ENCODE data around the gene CCDC85A. TPM values are rescaled to one million over a fixed set of nuclear protein-coding genes. Genes with fewer than 3 reads are reported as not detected.
A peak's percentile ranks its signal among the peaks of the same experiment; 100 is the strongest.

Gene CCDC85A
- total RNA-seq, 2 donors from 2014 or later, result 2.4 to 5.0 TPM

- H3K9me3 ChIP-seq, result no peaks in the 10 kb centered on the region
- H3K36me3 ChIP-seq, result no peaks in the 10 kb centered on the region
- no peaks in the 10 kb centered on the region for H3K27me3 ChIP-seq
- H3K4me1 ChIP-seq, result peaks cover 0 to 22% of the 10 kb centered on the region in 2 donors
- TF ChIP-seq, protein P1, sequence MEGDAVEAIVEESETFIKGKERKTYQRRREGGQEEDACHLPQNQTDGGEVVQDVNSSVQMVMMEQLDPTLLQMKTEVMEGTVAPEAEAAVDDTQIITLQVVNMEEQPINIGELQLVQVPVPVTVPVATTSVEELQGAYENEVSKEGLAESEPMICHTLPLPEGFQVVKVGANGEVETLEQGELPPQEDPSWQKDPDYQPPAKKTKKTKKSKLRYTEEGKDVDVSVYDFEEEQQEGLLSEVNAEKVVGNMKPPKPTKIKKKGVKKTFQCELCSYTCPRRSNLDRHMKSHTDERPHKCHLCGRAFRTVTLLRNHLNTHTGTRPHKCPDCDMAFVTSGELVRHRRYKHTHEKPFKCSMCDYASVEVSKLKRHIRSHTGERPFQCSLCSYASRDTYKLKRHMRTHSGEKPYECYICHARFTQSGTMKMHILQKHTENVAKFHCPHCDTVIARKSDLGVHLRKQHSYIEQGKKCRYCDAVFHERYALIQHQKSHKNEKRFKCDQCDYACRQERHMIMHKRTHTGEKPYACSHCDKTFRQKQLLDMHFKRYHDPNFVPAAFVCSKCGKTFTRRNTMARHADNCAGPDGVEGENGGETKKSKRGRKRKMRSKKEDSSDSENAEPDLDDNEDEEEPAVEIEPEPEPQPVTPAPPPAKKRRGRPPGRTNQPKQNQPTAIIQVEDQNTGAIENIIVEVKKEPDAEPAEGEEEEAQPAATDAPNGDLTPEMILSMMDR (IDR thresholded peaks at IDR 0.05), result no peak
- H3K4me3 ChIP-seq, result peak overlapping the region; percentile 53 to 70
- H3K27ac ChIP-seq, result peak overlapping the region; percentile 41 to 70
- no peak for DNase-seq (ENCODE audit: low spot score)
Observed at GRCh38 chr2:56185101-56185581, 1.4 kb downstream of the CCDC85A start.

GRCh38 chr2:56185582-56186046 is 1.8 kb downstream of the CCDC85A start:
- Histone ChIP-seq H3K36me3 (no peaks in the 10 kb centered on the region), H3K9me3 (no peaks in the 10 kb centered on the region), H3K4me1 (peaks cover 0 to 22% of the 10 kb centered on the region in 2 donors), H3K4me3 (peak overlapping the region; percentile 53 to 70), H3K27me3 (no peaks in the 10 kb centered on the region), H3K27ac (peak overlapping the region; percentile 41 to 70)
- DNase-seq (ENCODE audit: low spot score), result peak; percentile 65
- TF ChIP-seq, protein P1 (IDR thresholded peaks at IDR 0.05), result no peak

GRCh38 chr2:56191617-56192016 is 7.8 kb downstream of the CCDC85A start:
- no peak for DNase-seq (ENCODE audit: low spot score)
- no peak overlapping the region for H3K4me3 ChIP-seq

GRCh38 chr2:56192664-56193305 is 9.0 kb downstream of the CCDC85A start:
- H3K9me3 ChIP-seq, result no peaks in the 10 kb centered on the region
- TF ChIP-seq, protein P1 (IDR thresholded peaks at IDR 0.05), result no peak
- H3K4me1 ChIP-seq, result no peaks in the 10 kb centered on the region
- H3K27me3 ChIP-seq, result no peaks in the 10 kb centered on the region
- H3K27ac ChIP-seq, result no peak overlapping the region
- H3K4me3 ChIP-seq, result no peak overlapping the region
- no peak for DNase-seq (ENCODE audit: low spot score)
- H3K36me3 ChIP-seq, result no peaks in the 10 kb centered on the region

More at GRCh38 chr2:56191617-56192016, 7.8 kb downstream of the CCDC85A start:
- no peaks in the 10 kb centered on the region for H3K27me3 ChIP-seq
- TF ChIP-seq, protein P1 (IDR thresholded peaks at IDR 0.05), result peak in 1 of 2 donors; percentile 68
- no peaks in the 10 kb centered on the region for H3K4me1 ChIP-seq
- H3K27ac ChIP-seq, result no peak overlapping the region
- no peaks in the 10 kb centered on the region for H3K36me3 ChIP-seq
- no peaks in the 10 kb centered on the region for H3K9me3 ChIP-seq

DNA sequence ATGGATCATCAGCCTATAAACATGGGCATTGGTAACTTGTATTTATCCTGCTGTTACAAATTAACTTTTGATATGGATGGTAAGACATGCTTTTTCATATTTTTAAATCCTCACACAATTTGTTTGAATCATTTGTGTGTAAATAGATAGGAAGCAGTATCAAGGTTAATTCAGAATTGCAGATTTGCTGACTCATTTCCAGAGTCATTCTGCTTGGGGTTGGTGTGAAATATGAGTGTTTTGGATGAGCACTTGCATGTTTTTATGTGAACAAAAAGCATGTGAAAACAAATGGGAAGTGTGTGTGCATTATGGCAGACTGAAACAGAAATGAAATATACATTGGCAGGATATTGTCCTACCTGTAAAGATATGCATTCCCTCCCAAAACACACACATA is 11.8 kb downstream of the CCDC85A start:
- TF ChIP-seq, protein P1 (IDR thresholded peaks at IDR 0.05), result no peak
- Histone ChIP-seq H3K36me3 (no peaks in the 10 kb centered on the region), H3K4me1 (no peaks in the 10 kb centered on the region), H3K27ac (no peak overlapping the region), H3K27me3 (no peaks in the 10 kb centered on the region), H3K4me3 (no peak overlapping the region), H3K9me3 (no peaks in the 10 kb centered on the region)
- no peak for DNase-seq (ENCODE audit: low spot score)

All from right atrium auricular region (tissue), 2 donors.